Renal cortex interstitium (tissue), 11 donors: ENCODE measurements around the gene TRIM16. TPM values are rescaled to one million over a fixed set of nuclear protein-coding genes. Genes with fewer than 3 reads are reported as not detected.
A peak's percentile ranks its signal among the peaks of the same experiment; 100 is the strongest.
"Not testable (repeated sequence)": the region's sequence is repeated elsewhere in the genome, so short reads cannot be mapped to it uniquely, and the experiment has no call there.

ENCODE experiments used
- DNase-seq, 11 donors: peaks; one replicate each; pipeline ENCODE4 v3.0.0-alpha.2; 2013; ENCODE audit warnings: low read depth in 9 of 11, low spot score in 4 of 11; ENCODE audit errors: extremely low read depth in 1 of 11
- polyA plus RNA-seq, 3 donors: library from polyadenylated mRNA; unstranded; fragments of 120-200 nt; gene quantifications; one replicate each; pipeline ENCODE4 v1.2.1, GENCODE V29; 2013; ENCODE audit not compliant: insufficient read length in 3 of 3

Gene TRIM16
- polyA plus RNA-seq, 3 donors: 20.0 to 27.6 (median 23.4) TPM

- DNase-seq: no peak
These were observed 21.4 kb downstream of the TRIM16 start for GRCh38 chr17:15662681-15663080.

- DNase-seq: no peak
These were observed 24.0 kb downstream of the TRIM16 start for GRCh38 chr17:15660077-15660476.

- no peak for DNase-seq
These were observed 24.4 kb downstream of the TRIM16 start for GRCh38 chr17:15659663-15660062.

GRCh38 chr17:15659236-15659635 lies 24.9 kb downstream of the TRIM16 start:
- no peak for DNase-seq

- no peak for DNase-seq
These were observed 25.8 kb downstream of the TRIM16 start for GRCh38 chr17:15658296-15658695.

- no peak for DNase-seq
These were observed 26.2 kb downstream of the TRIM16 start for GRCh38 chr17:15657868-15658267.

GRCh38 chr17:15654886-15655561 lies 29.1 kb downstream of the TRIM16 start:
- DNase-seq: no peak

GRCh38 chr17:15654401-15654800 lies 29.7 kb downstream of the TRIM16 start:
- not testable (repeated sequence) for DNase-seq

GRCh38 chr17:15652960-15653359 lies 31.2 kb downstream of the TRIM16 start:
- DNase-seq: no peak

- DNase-seq: peak; percentile 77 to 94 (median 89)
These were observed 32.5 kb downstream of the TRIM16 start for GRCh38 chr17:15651583-15652110.

GRCh38 chr17:15650741-15651582 lies 33.1 kb downstream of the TRIM16 start:
- DNase-seq: no peak

GRCh38 chr17:15649861-15650421 lies 34.2 kb downstream of the TRIM16 start:
- DNase-seq: no peak

- no peak for DNase-seq
These were observed 35.7 kb downstream of the TRIM16 start for GRCh38 chr17:15648386-15648785.

- DNase-seq: peak in 1 of 11 donors; percentile 71
These were observed 38.2 kb downstream of the TRIM16 start for GRCh38 chr17:15645942-15646312.

GRCh38 chr17:15645099-15645941 lies 38.8 kb downstream of the TRIM16 start:
- DNase-seq: not testable (repeated sequence)

GRCh38 chr17:15642505-15643251 lies 41.4 kb downstream of the TRIM16 start:
- DNase-seq: not testable (repeated sequence)

- not testable (repeated sequence) for DNase-seq
These were observed 42.1 kb downstream of the TRIM16 start for GRCh38 chr17:15642014-15642413.

GRCh38 chr17:15630930-15631453 lies 53.1 kb downstream of the TRIM16 start:
- not testable (repeated sequence) for DNase-seq
